ENCODE results near the gene ASB13.
A peak's percentile ranks its signal among the peaks of the same experiment; 100 is the strongest.

The ASB13 gene

GRCh38 chr10:5604236-5604925 lies 62.0 kb downstream of the ASB13 start:
- ChIA-PET CTCF (no interaction called here), POLR2A (no interaction called here)
- Histone ChIP-seq H3K27ac (ENCODE audit: extremely low read depth, low read depth, low read length) (no peak overlapping the region), H3K9me3 (ENCODE audit: control insufficient read depth, insufficient read depth, low read depth, low read length) (no peaks in the 10 kb centered on the region), H3K4me3 (ENCODE audit: low read depth, low read length) (no peak overlapping the region), H3K36me3 (ENCODE audit: control insufficient read depth in 2 of 2, insufficient read depth in 1 of 2, low read length in 2 of 2) (no peaks in the 10 kb centered on the region), H3K4me1 (ENCODE audit: control insufficient read depth, insufficient read depth, low read length) (no peaks in the 10 kb centered on the region)
- TF ChIP-seq ZNF366 (tag by site-specific recombination; conservative IDR thresholded peaks at IDR 0.05) (peak; percentile 89), INSM2 (tag by site-specific recombination; IDR thresholded peaks at IDR 0.05) (no peak)

GRCh38 chr10:5603848-5604170 lies 62.6 kb downstream of the ASB13 start:
- Histone ChIP-seq H3K27ac (ENCODE audit: extremely low read depth, low read depth, low read length) (no peak overlapping the region), H3K9me3 (ENCODE audit: control insufficient read depth, insufficient read depth, low read depth, low read length) (no peaks in the 10 kb centered on the region), H3K4me3 (ENCODE audit: low read depth, low read length) (no peak overlapping the region), H3K36me3 (ENCODE audit: control insufficient read depth in 2 of 2, insufficient read depth in 1 of 2, low read length in 2 of 2) (no peaks in the 10 kb centered on the region), H3K4me1 (ENCODE audit: control insufficient read depth, insufficient read depth, low read length) (no peaks in the 10 kb centered on the region)
- ChIA-PET CTCF (no interaction called here), POLR2A (no interaction called here)
- TF ChIP-seq GLI2 (tag by site-specific recombination; IDR thresholded peaks at IDR 0.05; ENCODE audit: borderline replicate concordance, low read depth) (no peak), ZNF398 (tag by site-specific recombination; IDR thresholded peaks at IDR 0.05) (no peak), MEIS1 (CRISPR knock-in tag; IDR thresholded peaks at IDR 0.05; ENCODE audit: borderline replicate concordance) (no peak)

GRCh38 chr10:5603091-5603847 lies 63.1 kb downstream of the ASB13 start:
- TF ChIP-seq ZBTB1 (tag by site-specific recombination; IDR thresholded peaks at IDR 0.05): no peak
- TF ChIP-seq ZNF354C (tag by site-specific recombination; IDR thresholded peaks at IDR 0.05; ENCODE audit: borderline replicate concordance, low read depth): no peak
- TF ChIP-seq ZSCAN16 (tag by site-specific recombination; IDR thresholded peaks at IDR 0.05): no peak
- no peak for TF ChIP-seq PRDM6 (tag by site-specific recombination; IDR thresholded peaks at IDR 0.05)
- TF ChIP-seq ZNF398 (tag by site-specific recombination; IDR thresholded peaks at IDR 0.05): no peak
- Histone ChIP-seq H3K9me3 (ENCODE audit: control insufficient read depth, insufficient read depth, low read depth, low read length) (no peaks in the 10 kb centered on the region), H3K4me1 (ENCODE audit: control insufficient read depth, insufficient read depth, low read length) (no peaks in the 10 kb centered on the region), H3K4me3 (ENCODE audit: low read depth, low read length) (no peak overlapping the region), H3K27ac (ENCODE audit: extremely low read depth, low read depth, low read length) (no peak overlapping the region), H3K36me3 (ENCODE audit: control insufficient read depth in 2 of 2, insufficient read depth in 1 of 2, low read length in 2 of 2) (no peaks in the 10 kb centered on the region)
- CTCF ChIA-PET: interaction anchor here (0.6 kb wide), 1 partner anchor 731 kb away, joined by 3 read pairs; no protein-coding TSS in a partner anchor
- POLR2A ChIA-PET: no interaction called here

Data from HEK293 (cell line).